NCI-H510A treated with DMSO at 0.1 percent for 48 hours (cell line): ENCODE measurements around the gene CCDC30.
"Not testable (repeated sequence)": the region's sequence is repeated elsewhere in the genome, so short reads cannot be mapped to it uniquely, and the experiment has no call there.

Experiments
- DNase-seq: peaks from one replicate; lab custom pipeline; 2025; lab: John Stamatoyannopoulos, UW

The CCDC30 gene

GRCh38 chr1:42524330-42524729 is 61.2 kb downstream of the CCDC30 start:
- DNase-seq = no peak

GRCh38 chr1:42529724-42530181 is 66.7 kb downstream of the CCDC30 start:
- DNase-seq = no peak

- DNase-seq = no peak
Measured at GRCh38 chr1:42531043-42531442, 68.0 kb downstream of the CCDC30 start.

DNA sequence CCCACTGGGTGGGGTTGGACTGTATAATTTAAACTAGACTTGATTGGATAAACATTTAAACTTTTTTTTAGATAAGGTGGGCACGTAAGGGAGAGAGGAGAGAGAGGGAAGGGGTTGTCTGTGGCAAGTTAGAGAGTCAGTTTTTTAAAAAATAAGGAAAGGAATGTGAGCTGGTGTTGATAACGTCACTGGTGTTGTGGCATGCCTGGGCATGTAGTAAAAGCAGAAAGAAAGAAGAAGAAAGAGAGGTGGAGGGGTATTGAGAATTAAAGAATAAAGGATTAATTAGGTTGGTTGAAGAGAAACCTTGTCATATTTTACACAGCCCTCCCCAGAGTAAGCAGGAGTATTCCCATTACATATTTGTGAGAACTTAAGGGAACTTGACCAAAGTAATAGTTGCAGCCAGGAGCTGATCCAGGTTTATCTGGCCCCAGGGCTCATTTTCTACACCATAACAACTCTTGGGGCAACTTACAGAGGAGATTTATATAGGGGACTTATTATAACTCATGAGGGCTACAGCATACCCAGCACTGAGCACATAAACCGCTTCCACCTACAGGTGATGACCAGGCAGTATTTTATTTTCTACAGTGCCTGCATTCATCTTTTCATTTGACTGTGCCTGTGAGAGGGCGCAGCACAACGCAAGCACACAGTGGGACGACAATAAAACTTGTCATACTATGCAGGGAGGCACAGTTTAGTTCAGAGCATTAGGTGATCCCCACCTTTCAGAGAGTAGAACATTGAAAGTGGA is 70.2 kb downstream of the CCDC30 start:
- DNase-seq = no peak

DNA sequence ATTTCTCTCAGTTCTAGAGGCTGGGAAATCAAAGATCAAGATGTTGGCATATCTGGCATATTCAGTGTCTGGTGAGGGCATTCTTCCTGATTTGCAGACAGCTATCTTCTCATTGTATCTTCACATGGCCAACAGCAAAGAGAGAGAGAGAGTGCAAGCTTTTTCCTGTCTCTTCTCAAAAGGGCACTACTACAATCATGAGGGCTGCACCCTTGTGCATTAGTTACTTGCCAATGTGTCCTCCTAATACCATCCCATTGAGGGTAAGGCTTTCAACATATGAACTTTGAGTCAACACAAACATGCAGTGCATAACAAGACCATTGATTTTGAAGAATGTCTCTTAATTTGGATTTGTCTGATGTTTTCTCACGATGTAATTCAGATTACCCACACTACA is 78.0 kb downstream of the CCDC30 start:
- no peak for DNase-seq

- no peak for DNase-seq
Measured at GRCh38 chr1:42551180-42551579, 88.1 kb downstream of the CCDC30 start.

DNA sequence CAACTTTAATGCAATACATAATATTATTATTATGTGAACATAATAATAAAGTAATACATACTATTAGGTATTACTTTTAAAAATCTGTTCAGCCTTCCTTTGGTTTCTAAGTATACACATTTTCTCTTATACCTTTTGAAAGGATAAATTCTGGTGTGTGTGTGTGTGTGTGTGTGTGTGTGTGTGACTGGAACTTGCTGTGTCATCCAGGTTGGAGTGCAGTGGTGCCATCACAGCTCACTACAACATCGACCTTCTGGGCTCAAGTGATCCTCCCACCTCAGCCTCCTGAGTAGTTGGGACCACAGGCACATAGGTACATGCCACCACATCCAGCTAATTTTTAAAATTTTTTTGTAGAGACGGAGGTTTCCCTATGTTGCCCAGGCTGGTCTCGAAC is 88.5 kb downstream of the CCDC30 start:
- no peak for DNase-seq

DNA sequence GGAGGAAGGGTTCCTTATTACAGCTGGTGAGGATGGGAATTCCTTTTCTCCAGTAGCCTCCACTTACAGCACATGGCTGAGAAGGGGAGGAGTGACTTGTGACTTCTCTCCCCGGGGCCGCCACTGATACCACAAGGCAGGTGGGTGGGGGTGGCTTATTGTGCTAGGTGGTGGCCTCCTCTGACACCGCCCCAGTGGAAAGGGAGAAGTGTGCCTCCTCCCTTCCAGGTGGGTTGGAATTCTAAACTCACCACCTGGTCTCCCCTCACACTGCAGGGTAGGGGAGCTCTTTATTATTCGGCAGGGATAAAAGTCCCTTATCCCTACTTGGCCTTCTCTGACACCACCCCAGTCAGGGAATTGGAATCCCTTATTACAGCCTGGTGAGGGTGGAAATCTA is 89.5 kb downstream of the CCDC30 start:
- DNase-seq = no peak

DNA sequence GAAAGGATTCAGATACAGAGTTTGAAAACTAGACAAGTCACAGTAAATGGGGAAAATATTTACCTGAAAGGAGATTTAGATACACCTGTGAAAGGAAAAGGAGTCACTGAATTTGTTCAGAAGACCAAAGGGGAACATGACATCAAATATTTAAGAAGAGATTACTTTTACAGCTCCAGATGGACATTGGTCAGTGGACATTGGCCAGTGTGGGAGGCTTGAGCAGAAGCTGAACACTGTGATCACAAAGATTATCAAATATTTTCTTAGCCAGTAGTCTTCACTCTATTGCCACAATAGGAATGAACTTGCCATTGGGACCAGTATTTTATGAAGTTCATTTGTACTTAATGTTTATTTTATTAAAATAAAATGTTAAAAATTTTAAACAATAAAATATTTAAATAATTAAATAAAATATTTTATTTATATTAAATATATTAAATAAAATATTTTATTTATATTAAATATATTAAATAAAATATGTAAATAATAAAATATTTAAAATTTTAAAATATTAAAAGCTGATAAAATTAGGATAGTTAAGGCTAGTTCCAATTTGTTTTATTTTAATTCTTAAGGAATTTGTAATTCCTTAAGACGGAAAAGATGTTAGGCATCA is 94.3 kb downstream of the CCDC30 start:
- DNase-seq = no peak

DNA sequence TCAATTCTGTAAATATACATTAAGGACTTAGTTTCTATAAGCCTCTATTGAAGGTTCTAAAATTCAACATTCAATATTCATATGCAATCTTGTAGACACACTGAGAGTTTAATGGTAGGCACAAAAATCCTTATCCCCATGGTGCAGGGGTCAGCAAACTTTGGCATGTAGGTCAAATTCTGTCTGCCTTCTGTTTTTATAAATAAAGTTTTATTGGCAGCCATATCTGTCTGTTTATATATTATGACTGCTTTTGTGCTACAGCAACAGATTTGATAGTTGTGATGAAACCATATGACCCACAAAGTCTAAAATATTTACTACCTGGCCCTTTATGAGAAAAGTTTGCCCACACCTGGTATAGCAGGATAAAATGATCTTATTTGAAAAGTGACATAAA is 104.0 kb downstream of the CCDC30 start:
- no peak for DNase-seq

DNA sequence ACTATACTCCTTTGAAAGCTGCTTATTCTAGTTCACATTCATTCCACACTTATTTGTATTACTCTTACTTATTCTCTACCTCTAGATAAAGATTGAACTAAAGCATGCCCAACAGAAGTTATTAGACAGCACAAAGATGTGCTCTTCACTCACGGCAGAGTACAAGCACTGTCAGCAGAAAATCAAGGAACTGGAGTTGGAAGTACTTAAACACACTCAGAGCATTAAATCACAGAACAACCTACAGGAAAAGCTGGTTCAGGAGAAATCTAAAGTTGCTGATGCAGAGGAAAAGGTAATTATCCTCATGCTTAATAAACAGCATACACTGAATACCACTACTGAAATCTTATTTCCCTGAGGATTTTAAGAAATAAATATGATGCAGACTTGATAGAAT is 113.8 kb downstream of the CCDC30 start:
- peak; percentile 4 for DNase-seq

- DNase-seq = no peak
Measured at GRCh38 chr1:42586016-42586415, 122.9 kb downstream of the CCDC30 start.

DNA sequence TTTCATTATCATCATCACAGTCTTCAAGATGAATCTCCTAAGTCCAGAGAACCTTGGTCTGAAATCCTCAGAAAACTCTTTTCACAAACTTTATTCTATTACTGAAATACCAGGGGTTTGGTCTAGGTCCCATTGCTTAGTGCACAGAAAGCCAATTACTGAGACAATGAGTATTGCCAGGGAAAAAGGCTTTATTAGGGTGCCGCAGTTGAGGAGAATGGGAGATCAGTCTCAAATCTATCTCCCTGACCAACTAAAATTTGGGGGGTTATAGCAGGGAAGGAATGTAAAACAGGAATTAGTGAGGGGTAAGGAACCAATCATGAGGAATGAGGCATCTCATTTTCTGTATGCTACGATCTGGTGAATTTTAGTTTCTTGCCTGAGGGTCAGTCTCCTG is 124.7 kb downstream of the CCDC30 start:
- DNase-seq = no peak

GRCh38 chr1:42592811-42593210 is 129.7 kb downstream of the CCDC30 start:
- no peak for DNase-seq

DNA sequence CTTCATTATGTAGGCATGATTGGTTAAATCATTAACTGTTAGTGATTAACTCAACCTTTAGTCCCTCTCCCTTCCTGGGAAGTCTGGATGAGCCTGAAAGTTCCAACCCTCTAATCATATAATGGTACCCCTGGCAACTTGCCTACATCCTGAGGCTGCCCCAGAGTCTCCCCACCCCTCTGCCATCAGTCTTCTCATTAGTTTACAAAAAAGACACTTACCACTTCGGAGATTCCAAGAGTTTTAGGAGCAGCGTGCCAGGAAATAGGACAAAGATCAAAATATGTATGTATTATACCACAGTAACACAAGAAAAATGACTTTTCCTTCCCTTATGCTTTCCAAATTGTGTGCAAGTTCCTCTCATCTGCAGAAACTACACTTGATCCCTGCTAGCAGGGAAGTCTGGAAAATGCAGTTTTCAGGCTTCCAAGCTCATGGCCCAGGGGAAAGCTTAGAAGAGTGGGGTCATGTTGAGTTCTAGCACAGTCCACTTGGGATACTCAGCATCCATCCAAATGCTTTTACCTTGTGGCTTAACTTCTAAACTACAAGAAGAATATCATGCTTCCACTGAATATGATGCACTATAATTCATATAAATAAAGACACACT is 130.5 kb downstream of the CCDC30 start:
- no peak for DNase-seq

DNA sequence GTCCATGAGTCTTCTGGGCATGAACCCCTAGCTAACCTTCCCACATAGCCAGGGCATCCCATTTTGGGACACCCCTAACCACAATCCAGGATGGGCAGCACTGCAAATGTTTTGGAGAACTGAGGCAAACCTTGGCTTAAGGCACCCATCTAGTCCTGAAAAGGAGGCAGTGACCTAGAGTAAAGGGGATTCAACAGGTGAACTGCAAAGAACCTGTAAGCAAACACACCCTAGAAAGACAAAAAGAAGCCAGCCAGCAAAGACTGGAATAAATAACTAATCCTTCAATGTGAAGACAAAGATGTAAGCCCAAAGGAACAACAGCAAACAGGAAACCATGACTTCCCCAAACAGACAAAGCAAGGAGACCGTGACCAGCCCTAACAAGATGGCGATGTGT is 138.4 kb downstream of the CCDC30 start:
- DNase-seq = no peak

DNA sequence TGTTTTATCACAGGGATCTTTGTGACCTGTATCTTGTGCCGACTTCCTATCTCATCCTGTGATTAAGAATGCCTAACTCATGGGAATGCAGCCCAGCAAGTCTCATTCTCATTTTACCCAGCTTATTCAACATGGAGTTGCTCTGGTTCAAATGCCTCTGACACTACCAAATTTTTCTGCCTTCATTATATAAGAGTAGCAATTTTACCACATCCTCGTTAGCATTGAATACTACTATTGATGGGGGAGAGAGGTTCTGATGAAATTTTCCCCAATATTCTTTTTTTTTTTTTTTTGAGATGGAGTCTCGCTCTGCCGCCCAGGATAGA is 150.7 kb downstream of the CCDC30 start:
- DNase-seq = no peak

DNA sequence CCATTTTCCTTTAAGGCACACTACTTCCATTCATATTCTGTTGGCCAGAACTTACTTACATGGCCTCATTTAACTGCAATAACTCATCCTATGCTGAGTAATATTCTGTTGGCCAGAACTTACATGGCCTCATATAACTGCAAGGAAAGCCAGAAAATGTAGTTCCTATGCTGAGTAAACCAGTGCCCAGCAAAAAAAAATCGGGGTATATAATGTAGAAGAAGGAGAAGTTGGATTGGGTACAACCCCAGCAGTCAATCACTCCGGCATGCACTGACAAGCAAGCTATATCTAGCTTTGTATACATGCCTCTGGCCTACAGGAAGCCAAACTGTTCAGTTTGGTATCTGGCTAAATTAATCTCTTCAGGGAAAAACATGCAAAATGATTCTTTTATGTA is 155.8 kb downstream of the CCDC30 start:
- DNase-seq = no peak

- DNase-seq = no peak
Measured at GRCh38 chr1:42620307-42620706, 157.2 kb downstream of the CCDC30 start.

DNA sequence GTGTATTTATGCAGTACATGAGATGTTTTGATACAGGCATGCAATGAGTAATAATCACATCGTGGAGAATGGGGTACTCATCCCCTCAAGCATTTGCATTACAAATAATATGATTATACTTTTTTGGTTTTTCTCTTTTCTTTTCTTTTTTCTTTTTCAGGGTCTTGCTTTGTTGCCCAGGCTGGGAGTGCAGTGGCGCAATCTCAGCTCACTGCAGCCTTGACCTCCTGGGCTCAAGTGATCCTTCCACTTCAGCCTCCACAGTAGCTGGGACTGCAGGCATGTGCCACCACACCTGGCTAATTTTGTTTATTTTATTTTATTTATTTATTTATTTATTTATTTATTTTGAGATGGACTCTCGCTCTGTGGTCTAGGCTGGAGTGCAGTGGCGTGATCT is 158.1 kb downstream of the CCDC30 start:
- DNase-seq = not testable (repeated sequence)

DNA sequence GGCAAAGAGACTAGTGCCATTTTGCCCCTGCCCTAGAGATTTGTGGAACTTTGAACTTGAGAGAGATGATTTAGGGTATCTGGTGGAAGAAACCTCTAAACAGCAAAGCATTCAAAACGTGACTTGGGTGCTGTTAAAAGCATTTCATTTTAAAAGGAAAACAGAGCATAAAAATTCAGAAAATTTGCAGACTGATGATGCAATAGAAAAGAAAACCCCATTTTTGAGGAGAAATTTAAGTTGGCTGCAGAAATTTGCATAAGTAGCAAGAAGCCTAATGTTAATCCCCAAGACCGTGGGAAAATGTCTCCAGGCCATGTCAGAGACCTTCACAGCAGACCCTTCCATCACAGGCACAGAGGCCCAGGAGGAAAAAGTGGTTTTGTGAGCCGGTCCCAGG is 164.1 kb downstream of the CCDC30 start:
- not testable (repeated sequence) for DNase-seq

GRCh38 chr1:42639116-42639515 is 176.0 kb downstream of the CCDC30 start:
- DNase-seq = no peak

DNA sequence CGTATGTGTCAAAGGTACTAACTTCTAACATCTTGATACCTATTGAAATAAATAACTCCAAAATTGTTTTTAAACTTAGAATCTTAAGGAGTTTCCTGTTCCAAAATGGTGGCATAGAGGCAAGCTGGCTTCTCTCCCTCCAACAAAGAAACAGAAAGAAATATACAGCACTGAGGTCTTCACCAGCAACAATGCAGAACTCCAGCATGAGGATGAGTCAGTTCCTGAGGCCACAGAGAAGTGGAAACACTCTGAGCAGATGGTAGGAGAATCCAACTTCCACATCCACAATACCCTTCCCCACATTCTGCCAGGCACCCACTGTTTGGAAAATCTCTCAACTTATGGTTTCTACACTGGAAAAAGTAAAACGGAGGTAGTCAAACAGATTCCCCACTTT is 183.0 kb downstream of the CCDC30 start:
- DNase-seq = no peak

- no peak for DNase-seq
Measured at GRCh38 chr1:42657201-42657600, 194.1 kb downstream of the CCDC30 start.
